Uterus (tissue), 4 donors: Measurements from ENCODE around the gene RTF2. TPM values are rescaled to one million over a fixed set of nuclear protein-coding genes. Genes with fewer than 3 reads are reported as not detected.

ENCODE experiments used
- DNase-seq, 2 donors: peaks; one replicate each; pipeline ENCODE4 v3.0.0-alpha.2; 2019 to 2020
- H3K27ac ChIP-seq, 2 donors: fragments of 200-600 bp; sonication (generic); 1 replicate in 1 of 2; 2 replicates in 1 of 2; pipeline ENCODE4 v1.5.1; 2016 to 2018
- H3K27me3 ChIP-seq, 2 donors: fragments of 200-600 bp; sonication (generic); one replicate each; pipeline ENCODE4 v1.5.1; 2018 to 2019; ENCODE audit warnings: control low read depth in 1 of 2
- H3K36me3 ChIP-seq, 2 donors: fragments of 200-600 bp; sonication (generic); one replicate each; pipeline ENCODE4 v1.5.1; 2019; ENCODE audit warnings: control low read depth in 1 of 2
- H3K4me1 ChIP-seq, 2 donors: fragments of 200-600 bp; sonication (generic); one replicate each; pipeline ENCODE4 v1.5.1; 2018 to 2019; ENCODE audit warnings: control low read depth in 1 of 2
- H3K4me3 ChIP-seq, 2 donors: fragments of 200-600 bp; sonication (generic); 1 replicate in 1 of 2; 2 replicates in 1 of 2; pipeline ENCODE4 v1.5.1; 2018 to 2019; ENCODE audit warnings: mild to moderate bottlenecking in 1 of 2
- H3K9me3 ChIP-seq, 2 donors: fragments of 200-600 bp; sonication (generic); one replicate each; pipeline ENCODE4 v1.5.1; 2019; ENCODE audit warnings: control low read depth in 1 of 2
- CTCF ChIP-seq, 4 experiments: fragments of 200-600 bp in 2 of 4; fragments of 450-650 bp in 2 of 4; sonication (generic) in 2 of 4; IDR thresholded peaks; one replicate each; pipeline ENCODE4 v1.5.1; 2016 to 2019; ENCODE audit warnings: antibody characterized with exemption in 4 of 4, mild to moderate bottlenecking in 2 of 4, moderate library complexity in 1 of 4
- POLR2A ChIP-seq, 2 donors: fragments of 450-650 bp; IDR thresholded peaks; one replicate each; pipeline ENCODE4 v1.6.1; 2016; ENCODE audit warnings: antibody characterized with exemption in 2 of 2, mild to moderate bottlenecking in 1 of 2, moderate library complexity in 1 of 2
- intact Hi-C: fragments of 100-400 bp; cut with DNase I; formaldehyde crosslinking; loops from one replicate; pipeline ENCODE4 v1.15.1; 2023; ENCODE audit warnings: low total_unique reads
- total RNA-seq, 4 donors: library from RNA; depleted of rRNA in 3 of 4; stranded (reverse); fragments of >200 nt in 3 of 4; gene quantifications; one replicate each; pipeline versions ENCODE4 v1.1.0 to v1.2.4, GENCODE V29; 2014 to 2023
- donor health status: DM: yes; HTN: yes; CAD: no.

Gene RTF2
- total RNA-seq, 4 donors from 2014 or later: 27.4 to 86.6 (median 69.6) TPM

DNA sequence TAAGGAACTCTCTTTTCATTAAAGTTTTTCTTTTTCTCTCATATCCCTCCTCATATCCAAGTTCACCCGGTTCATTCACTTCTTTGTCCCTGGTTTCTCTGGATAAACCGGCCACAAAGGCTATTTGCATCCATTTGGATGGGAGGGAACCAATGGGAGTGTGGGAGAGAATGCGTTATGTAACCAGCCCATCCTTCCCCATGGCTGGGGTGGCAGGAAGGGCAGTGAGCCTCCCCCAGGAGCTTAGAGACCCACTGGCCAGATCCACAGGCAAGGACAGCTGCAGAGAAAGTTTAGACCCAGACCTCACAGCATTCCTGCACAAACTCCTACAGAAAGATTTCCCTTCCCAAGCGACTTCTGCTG lies 45.6 kb upstream of the RTF2 start:
- Histone ChIP-seq H3K4me1 (no peaks in the 10 kb centered on the region), H3K4me3 (no peak overlapping the region), H3K27me3 (no peaks in the 10 kb centered on the region), H3K27ac (peak overlapping the region in 1 of 2 donors; percentile 5), H3K9me3 (no peaks in the 10 kb centered on the region), H3K36me3 (no peaks in the 10 kb centered on the region)
- no peak for DNase-seq
- TF ChIP-seq POLR2A (IDR thresholded peaks at IDR 0.05) (no peak), CTCF (IDR thresholded peaks at IDR 0.05) (no peak)
- intact Hi-C loops: no loop called here

GRCh38 chr20:56423211-56423610 lies 45.2 kb upstream of the RTF2 start:
- Histone ChIP-seq H3K4me1 (no peaks in the 10 kb centered on the region), H3K36me3 (no peaks in the 10 kb centered on the region), H3K27me3 (no peaks in the 10 kb centered on the region), H3K27ac (no peak overlapping the region), H3K9me3 (no peaks in the 10 kb centered on the region), H3K4me3 (no peak overlapping the region)
- intact Hi-C loops: no loop called here
- TF ChIP-seq CTCF (IDR thresholded peaks at IDR 0.05): no peak
- no peak for TF ChIP-seq POLR2A (IDR thresholded peaks at IDR 0.05)
- no peak for DNase-seq

- Histone ChIP-seq H3K4me1 (no peaks in the 10 kb centered on the region), H3K36me3 (no peaks in the 10 kb centered on the region), H3K27ac (no peak overlapping the region), H3K27me3 (no peaks in the 10 kb centered on the region), H3K9me3 (no peaks in the 10 kb centered on the region), H3K4me3 (no peak overlapping the region)
- TF ChIP-seq POLR2A (IDR thresholded peaks at IDR 0.05): no peak
- TF ChIP-seq CTCF (IDR thresholded peaks at IDR 0.05): no peak
- intact Hi-C loops: no loop called here
- no peak for DNase-seq
These were observed 44.5 kb upstream of the RTF2 start for GRCh38 chr20:56423886-56424285.

- no peak for TF ChIP-seq CTCF (IDR thresholded peaks at IDR 0.05)
- no peak for TF ChIP-seq POLR2A (IDR thresholded peaks at IDR 0.05)
- no peak for DNase-seq
- no peaks in the 10 kb centered on the region for H3K36me3 ChIP-seq
- no peak overlapping the region for H3K27ac ChIP-seq
- intact Hi-C loops: no loop called here
- H3K4me1 ChIP-seq: no peaks in the 10 kb centered on the region
- H3K9me3 ChIP-seq: no peaks in the 10 kb centered on the region
- H3K27me3 ChIP-seq: no peaks in the 10 kb centered on the region
- H3K4me3 ChIP-seq: no peak overlapping the region
These were observed 43.5 kb upstream of the RTF2 start for GRCh38 chr20:56424931-56425330.

DNA sequence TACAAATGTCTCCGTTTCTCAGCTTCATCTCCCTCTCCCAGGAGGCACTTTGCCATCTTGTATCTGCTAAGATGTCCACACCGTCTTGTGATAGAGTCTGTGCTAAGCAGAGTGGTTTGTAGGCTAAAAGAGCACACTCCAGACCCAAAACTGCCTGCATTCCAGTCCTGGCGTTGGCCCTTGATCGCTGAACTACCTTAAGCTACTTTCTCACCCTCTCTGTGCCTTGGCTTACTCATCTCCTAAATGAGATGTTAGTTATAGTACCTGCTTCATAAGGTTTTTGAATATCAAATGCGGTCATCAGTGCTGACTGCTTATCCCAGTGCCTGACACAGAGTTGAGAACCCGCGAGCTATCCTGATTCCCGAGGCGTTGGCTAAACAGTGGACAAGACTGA lies 42.4 kb upstream of the RTF2 start:
- intact Hi-C loops: no loop called here
- TF ChIP-seq POLR2A (IDR thresholded peaks at IDR 0.05): no peak
- TF ChIP-seq CTCF (IDR thresholded peaks at IDR 0.05): no peak
- Histone ChIP-seq H3K4me3 (no peak overlapping the region), H3K27me3 (no peaks in the 10 kb centered on the region), H3K36me3 (no peaks in the 10 kb centered on the region), H3K27ac (no peak overlapping the region), H3K9me3 (no peaks in the 10 kb centered on the region), H3K4me1 (no peaks in the 10 kb centered on the region)
- DNase-seq: no peak
